Cerebellar nuclear complex (tissue), 1 donor: Measurements from ENCODE around the gene MINAR1.
"Not testable (repeated sequence)": the region's sequence is repeated elsewhere in the genome, so short reads cannot be mapped to it uniquely, and the experiment has no call there.

Experiments
- DNase-seq, 2 experiments: peaks; one replicate each; lab custom pipeline; 2025; lab: John Stamatoyannopoulos, UW

MINAR1 gene

GRCh38 chr15:79431636-79432344, at the start of gene MINAR1:
Gene MINAR1 (plus strand): TSS chr15:79432336. CDS start chr15:79456148, 23,812 bp downstream.
- no peak for DNase-seq

DNA sequence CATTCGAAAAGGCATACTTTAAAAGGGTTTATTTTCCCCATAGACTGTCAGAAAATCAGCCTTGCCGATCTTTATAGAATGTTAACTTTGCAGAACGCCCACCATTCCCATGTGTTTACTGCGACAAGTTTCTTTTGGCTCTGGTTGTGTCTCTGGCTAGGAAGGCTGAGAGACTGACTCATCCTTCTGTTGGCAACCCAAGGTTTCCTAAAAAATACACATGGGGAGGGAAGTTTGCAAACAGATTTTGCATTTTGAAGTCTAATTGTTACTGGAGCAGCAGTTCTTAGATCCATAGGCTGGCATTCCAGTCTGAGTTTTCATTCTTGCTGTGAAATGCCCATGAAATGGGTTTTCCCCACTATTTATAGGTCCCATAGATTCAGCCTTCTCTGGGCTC, 37.9 kb upstream of the MINAR1 start:
- no peak for DNase-seq

- DNase-seq: no peak
Observed at GRCh38 chr15:79396850-79397249, 35.3 kb upstream of the MINAR1 start.

GRCh38 chr15:79397269-79397910, 34.7 kb upstream of the MINAR1 start:
- no peak for DNase-seq

DNA sequence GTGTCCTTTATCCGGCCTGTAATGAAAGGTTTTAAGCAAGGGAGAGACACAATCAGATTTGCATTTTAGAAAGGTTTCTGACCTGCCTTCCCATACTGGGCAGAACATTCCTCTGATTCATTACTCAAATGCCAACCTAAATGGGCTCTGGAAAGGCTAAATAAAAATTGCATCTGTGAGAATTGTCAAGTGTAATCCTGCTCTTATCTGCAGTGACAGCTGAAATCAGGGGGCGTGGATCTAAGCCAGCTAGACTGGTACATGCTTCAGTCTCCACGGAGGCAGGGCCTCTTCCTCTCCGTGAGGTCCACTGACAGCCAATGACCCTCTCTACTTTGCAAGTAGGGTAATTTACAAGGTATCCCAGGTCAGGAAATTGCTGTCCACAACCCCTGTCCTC, 32.5 kb upstream of the MINAR1 start:
- DNase-seq: no peak

- no peak for DNase-seq
Observed at GRCh38 chr15:79400650-79401049, 31.5 kb upstream of the MINAR1 start.

GRCh38 chr15:79401301-79401700, 30.8 kb upstream of the MINAR1 start:
- DNase-seq: no peak

DNA sequence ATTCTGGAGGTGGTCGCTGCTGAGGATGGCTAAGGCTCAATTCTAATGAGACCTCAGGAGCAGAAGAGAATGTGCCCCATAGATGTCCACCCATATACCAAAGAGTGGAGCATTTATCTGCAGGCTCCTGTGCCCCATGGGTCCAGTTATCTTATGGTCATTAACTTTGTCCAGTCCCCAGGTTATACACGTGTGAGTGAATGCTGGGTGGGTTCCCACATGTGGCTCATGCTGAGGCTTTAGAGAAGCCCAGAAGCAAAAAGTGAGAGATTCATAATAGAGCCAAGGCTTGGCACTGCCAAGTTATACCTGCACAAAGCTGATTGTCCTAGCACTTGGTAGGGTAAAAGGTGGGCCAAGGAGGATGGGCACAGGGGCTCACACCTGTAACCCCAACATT, 30.0 kb upstream of the MINAR1 start:
- no peak for DNase-seq

GRCh38 chr15:79403501-79403900, 28.6 kb upstream of the MINAR1 start:
- DNase-seq: no peak

DNA sequence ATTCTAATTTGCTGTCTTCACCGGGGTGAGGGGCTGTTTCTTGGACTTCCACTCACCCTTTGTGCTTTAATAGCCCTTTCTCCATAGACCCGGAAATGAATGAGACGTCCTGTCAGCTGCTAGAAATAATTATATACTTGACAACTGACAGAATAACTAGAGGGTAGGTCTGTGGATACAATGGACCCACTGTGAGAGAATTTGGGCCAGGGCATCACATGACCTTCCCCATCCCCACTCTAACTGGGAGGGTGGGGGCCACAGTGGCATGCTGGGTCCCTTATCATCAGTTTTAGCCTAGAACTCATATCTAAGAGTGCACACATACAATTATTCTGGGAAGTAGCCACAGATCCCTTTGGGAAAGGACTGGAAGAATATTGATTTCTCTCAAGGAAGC, 25.9 kb upstream of the MINAR1 start:
- DNase-seq: no peak

- DNase-seq: no peak
Observed at GRCh38 chr15:79408041-79408440, 24.1 kb upstream of the MINAR1 start.

GRCh38 chr15:79410237-79410636, 21.9 kb upstream of the MINAR1 start:
- DNase-seq: no peak

GRCh38 chr15:79412010-79412409, 20.1 kb upstream of the MINAR1 start:
- DNase-seq: no peak

DNA sequence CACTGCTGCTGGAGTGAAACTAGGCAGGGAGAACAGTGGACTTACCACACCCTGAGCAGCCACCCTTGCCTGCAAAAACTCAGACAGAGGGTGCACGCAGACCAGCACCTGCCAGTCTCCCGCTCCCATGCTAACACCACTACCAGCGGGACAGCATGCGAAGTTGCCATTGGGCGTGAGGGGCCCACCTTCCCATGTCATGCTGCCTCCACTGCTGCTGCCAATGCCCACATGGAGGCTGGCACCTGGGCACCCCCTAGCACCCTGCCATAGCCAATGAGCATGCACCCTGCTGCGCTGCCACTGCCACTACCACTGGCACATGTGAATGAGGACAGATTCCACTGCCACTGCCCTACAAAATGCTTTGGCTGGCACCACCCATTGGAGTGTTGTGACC, 19.7 kb upstream of the MINAR1 start:
- no peak for DNase-seq

DNA sequence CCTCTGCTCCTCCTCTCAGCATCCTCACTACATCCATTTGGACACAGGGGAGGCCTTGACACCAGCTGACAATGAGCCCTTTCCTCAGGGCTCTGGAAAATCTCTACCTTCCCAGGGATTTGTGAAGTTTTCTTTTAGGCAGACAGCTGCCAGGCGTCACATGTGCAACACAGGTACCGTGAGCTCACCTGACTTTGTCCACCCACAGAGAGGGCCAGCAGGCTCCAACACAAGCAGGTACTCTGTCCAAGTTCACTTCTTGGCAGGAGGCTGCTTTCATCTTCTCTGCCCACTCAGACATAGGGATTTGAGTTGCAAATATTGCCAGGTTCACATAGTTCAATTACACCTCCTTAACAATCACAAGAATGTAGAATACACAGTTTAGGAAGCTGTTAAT, 15.3 kb upstream of the MINAR1 start:
- no peak for DNase-seq

DNA sequence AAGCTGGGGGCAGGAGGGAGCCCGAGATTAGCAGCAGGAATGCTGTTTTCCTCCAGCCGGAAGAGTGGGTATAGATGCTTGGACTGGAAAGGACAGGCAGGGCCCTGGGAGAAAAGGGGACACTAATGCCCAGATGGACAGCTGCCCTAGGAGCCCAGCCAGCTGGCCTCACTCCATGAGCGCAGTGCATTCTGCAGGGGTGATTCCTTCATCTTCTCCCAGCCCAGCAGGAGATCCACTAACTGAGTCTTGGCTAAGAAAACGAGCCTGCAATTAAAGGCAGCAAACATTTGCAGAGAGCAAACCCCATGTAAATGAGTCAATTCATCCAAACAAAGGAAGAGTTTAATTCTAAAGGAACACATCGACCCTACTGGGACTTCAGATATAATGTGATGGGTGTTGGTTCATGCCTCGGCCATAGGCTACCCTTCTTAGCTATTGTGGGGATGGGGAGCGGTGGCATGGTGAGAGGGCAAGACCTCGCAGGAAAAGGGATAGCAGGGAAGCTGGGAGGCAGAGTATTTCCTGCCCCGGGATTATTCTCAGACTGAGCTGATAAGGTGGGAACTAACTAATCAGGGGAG, 13.3 kb upstream of the MINAR1 start:
- peak; percentile 31 to 37 for DNase-seq

GRCh38 chr15:79425591-79426295, 6.4 kb upstream of the MINAR1 start:
- DNase-seq: no peak

DNA sequence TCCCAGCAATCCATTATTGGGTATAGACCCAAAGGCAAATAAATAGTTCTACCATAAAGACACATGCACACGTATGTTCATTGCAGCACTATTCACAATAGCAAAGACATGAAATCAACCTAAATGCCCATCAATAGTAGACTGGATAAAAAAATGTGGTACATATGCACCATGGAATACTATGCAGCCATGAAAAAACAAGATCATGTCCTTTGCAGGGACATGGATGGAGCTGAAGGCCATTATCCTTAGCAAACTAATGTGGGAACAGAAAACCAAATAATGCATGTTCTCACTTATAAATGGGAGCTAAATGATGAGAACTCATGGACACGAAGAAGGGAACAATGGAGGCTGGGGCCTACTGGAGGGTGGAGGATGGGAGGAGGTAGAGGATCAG, 5.2 kb upstream of the MINAR1 start:
- DNase-seq: not testable (repeated sequence)

- DNase-seq: no peak
Observed at GRCh38 chr15:79427781-79428598, 4.1 kb upstream of the MINAR1 start.

DNA sequence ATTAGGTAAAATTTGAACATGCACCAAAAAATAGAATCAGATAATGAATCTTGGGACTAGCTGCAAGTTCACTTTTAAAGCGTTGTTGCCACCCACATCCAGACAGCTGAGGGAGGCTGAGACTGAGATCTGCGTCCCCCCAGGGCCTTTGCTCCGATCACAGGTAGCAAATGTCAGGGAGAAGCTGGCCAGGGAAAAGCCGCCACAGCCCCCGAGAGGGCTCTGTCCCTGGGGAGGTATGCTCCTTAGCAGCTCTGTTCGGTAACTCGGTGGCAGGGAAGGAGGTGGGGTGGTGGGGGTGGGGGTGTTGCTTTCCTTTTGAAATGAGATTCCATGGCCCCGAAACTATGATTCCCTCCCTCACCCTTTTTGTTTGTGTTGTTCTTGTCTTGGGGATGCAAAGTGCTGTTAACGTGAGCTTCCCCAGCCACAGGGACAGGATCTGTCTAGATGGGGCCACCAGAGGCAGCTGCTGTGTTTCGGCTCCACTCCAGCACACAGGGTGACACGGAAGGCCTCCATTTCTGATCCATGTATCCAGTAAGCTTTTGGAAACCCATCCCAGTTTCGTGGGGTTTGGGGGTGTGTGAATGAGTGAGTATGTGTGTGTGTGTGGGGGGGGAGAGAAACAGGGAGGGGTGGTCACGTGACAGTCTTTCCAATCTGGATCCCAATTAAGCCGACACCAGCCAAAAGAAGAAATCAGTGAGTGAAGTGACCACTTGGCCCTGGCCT, 1.1 kb upstream of the MINAR1 start:
- no peak for DNase-seq
